Heart left ventricle (tissue), 13 donors: ENCODE results near the gene NAPSA.

Experiments
- CTCF ChIP-seq, 12 donors: fragments of 200-600 bp; sonication (generic) in 4 of 12; IDR thresholded peaks; one replicate each; pipeline versions ENCODE4 v1.5.0 to v1.8.0; 2018 to 2022; ENCODE audit warnings: antibody characterized with exemption in 12 of 12, mild to moderate bottlenecking in 5 of 12
- POLR2A ChIP-seq, 2 donors: fragments of 450-650 bp; IDR thresholded peaks; one replicate each; pipeline ENCODE4 v1.6.1; 2017; ENCODE audit warnings: antibody characterized with exemption in 2 of 2, mild to moderate bottlenecking in 2 of 2, moderate library complexity in 2 of 2
- donor health status: ischemic (EF 13 %, LVEDD 7.1; RV severe dilation, severe dysfunction).
- donor health status: DM: no; HTN: yes; CAD: no.
- donor health status: DM: no; HTN: no; CAD: no.
- donor health status: ischemic (EF 25% LVEDD 6.9; RV normal size, moderate dysfunction).
- donor health status: ischemic (EF 25% LVEDD 5.7; RV mildly dilated, moderate dysfunction).
- donor health status: ischemic (EF 35%, LVEDD 5.7; RV mildly dilated, moderate dysfunction).
- donor health status: nonischemic (EF 11% LVEDD 7.7; RV severe dilation, severe dysfunction).
- donor health status: DM: yes; HTN: yes; CAD: no.
- donor health status: PGD.
- donor health status: ischemic (EF 29% LVEDD 5.4; RV normal size, mild dysfunction).
- donor health status: nonischemic (EF 23%, LVEDD 6.1; RV moderate dilation, normal function).

DNA sequence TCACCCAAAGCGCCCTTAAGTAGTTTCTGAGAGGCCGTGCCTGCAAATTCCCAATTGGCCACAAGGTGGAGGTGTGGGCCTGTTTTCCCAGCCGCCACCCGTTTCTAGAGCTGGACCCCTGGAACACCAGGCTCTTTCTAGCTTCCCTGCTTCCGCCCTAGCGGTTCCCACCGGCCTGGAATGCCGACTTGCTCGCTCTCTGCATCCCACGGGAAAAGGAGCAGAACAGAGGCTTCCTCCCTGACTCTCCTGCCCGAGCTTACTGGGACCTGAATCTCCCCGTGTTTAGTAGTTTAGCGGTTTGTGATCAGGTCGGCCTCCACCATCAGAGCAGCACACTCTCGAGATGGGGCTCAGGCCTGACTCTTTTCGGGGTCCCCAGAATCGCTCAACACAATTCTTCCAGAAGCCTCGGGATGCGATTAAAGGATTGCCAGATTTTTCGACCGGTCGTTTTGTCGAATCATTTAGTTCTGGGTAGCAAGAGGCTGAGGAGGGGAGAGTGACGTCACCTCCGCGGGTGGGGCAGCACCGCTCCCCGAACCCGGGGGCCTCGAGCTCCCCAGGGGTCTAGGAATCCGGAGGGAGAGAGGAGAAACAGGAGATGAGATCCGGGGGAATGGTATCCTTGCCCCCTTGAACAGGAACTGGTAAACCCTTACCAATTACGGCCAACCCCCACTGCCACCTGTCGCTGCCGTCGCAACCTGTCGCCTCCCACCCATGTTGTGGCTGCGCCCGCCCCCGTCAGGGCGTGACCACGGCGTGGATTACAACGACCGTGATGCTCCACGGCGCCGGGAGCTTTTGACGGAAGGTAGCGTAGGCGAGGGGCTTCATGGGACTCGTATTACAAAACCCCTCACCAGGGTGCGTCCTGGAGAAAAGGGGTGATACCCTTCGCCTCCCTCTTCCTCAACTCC is 8.0 kb downstream of the NAPSA start:
- TF ChIP-seq CTCF (IDR thresholded peaks at IDR 0.05) (peak; percentile 82 to 94 (median 88)), POLR2A (IDR thresholded peaks at IDR 0.05) (no peak)
